HepG2 (cell line): Measurements from ENCODE around the gene ALG1L2. TPM values are rescaled to one million over a fixed set of nuclear protein-coding genes. Genes with fewer than 3 reads are reported as not detected.
A peak's percentile ranks its signal among the peaks of the same experiment; 100 is the strongest.

Experiments used
- ATAC-seq: fragments of 200-7000 bp; cut with Tn5 transposase; 3 replicates; pipeline ENCODE4 v1.9.1; 2020; ENCODE audit warnings: mild to moderate bottlenecking, moderate library complexity
- BruUV-seq: library from RNA; stranded (reverse); fragments of 400-500 nt; replicated peaks from 2 replicates; lab custom pipeline; 2021; lab: Mats Ljungman, UMichigan
- CTCF ChIA-PET: fragments of 300-600 bp; formaldehyde crosslinking; extraction: SDS; loops from one replicate; lab custom pipeline; 2021; ENCODE audit warnings: low total read pairs, inconsistent platforms, low intra/inter-chr PET ratio; lab: Yijun Ruan, JAX
- POLR2A ChIA-PET: fragments of 350-600 bp; sonication (Branson Sonifier 250); formaldehyde crosslinking; loops from one replicate; lab custom pipeline; 2020; ENCODE audit warnings: antibody characterized with exemption, inconsistent platforms; lab: Yijun Ruan, JAX
- DNase-seq: peaks from one replicate; pipeline ENCODE4 v3.0.0-alpha.2; 2015; ENCODE audit warnings: low spot score
- FAIRE-seq: peaks from 3 replicates; lab custom pipeline; 2011; peaks lifted over from hg19 to GRCh38; lab: Jason Lieb, UNC
- H2AFZ ChIP-seq: one replicate; pipeline ENCODE4 v1.6.1; 2011; ENCODE audit warnings: low read length, inconsistent platforms
- H3K27ac ChIP-seq: fragments of 300-600 bp; 3 replicates; pipeline ENCODE4 v1.8.0; 2011; ENCODE audit warnings: mixed run types, mild to moderate bottlenecking, mixed read lengths, low read length, inconsistent platforms; ENCODE audit not compliant: insufficient read depth; ENCODE audit errors: extremely low read length
- H3K27me3 ChIP-seq, 2 experiments: fragments of 200-600 bp in 1 of 2; 2 replicates in 1 of 2; 3 replicates in 1 of 2; pipeline versions ENCODE4 v1.6.0 to v1.8.0; 2011; ENCODE audit warnings: low read length in 2 of 2, mild to moderate bottlenecking in 2 of 2, moderate library complexity in 2 of 2, inconsistent platforms in 1 of 2; ENCODE audit not compliant: insufficient read depth in 2 of 2, control insufficient read depth in 1 of 2
- H3K36me3 ChIP-seq, 2 experiments: fragments of 200-600 bp in 1 of 2; replicated peaks in 1 of 2; 2 replicates in 1 of 2; 3 replicates in 1 of 2; pipeline versions ENCODE4 v1.5.1 to v1.8.0; 2011; ENCODE audit warnings: low read length in 2 of 2, inconsistent platforms in 1 of 2; ENCODE audit not compliant: insufficient read depth in 2 of 2, control insufficient read depth in 1 of 2
- H3K4me1 ChIP-seq: 2 replicates; pipeline ENCODE4 v1.5.1; 2012; ENCODE audit warnings: low read length, inconsistent platforms; ENCODE audit not compliant: insufficient read depth
- H3K4me2 ChIP-seq: 2 replicates; pipeline ENCODE4 v1.6.0; 2011; ENCODE audit warnings: low read depth, low read length, inconsistent platforms
- H3K4me3 ChIP-seq, 3 experiments: fragments of 200-600 bp in 1 of 3; sonication (generic), shearing (Covaris generic) in 1 of 3; replicated peaks in 1 of 3; 2 replicates each; pipeline ENCODE4 v1.5.1; 2011 to 2016; ENCODE audit warnings: low read length in 3 of 3, inconsistent platforms in 2 of 3, low read depth in 2 of 3, mild to moderate bottlenecking in 2 of 3, control low read depth in 1 of 3, mixed read lengths in 1 of 3; ENCODE audit not compliant: insufficient read depth in 1 of 3
- H3K79me2 ChIP-seq: one replicate; pipeline ENCODE4 v1.6.1; 2011; ENCODE audit warnings: low read length, inconsistent platforms; ENCODE audit not compliant: insufficient read depth
- H3K9ac ChIP-seq: 2 replicates; pipeline ENCODE4 v1.6.0; 2011; ENCODE audit warnings: mild to moderate bottlenecking, low read depth, low read length, inconsistent platforms; ENCODE audit not compliant: insufficient read depth
- H3K9me3 ChIP-seq: 2 replicates; pipeline ENCODE4 v1.5.1; 2012; ENCODE audit warnings: mild to moderate bottlenecking, low read length
- H4K20me1 ChIP-seq: 2 replicates; pipeline ENCODE4 v1.6.0; 2011; ENCODE audit warnings: inconsistent platforms, mild to moderate bottlenecking, low read length, moderate library complexity; ENCODE audit not compliant: insufficient read depth
- SRSF4 ChIP-seq: fragments of 200-400 bp; formaldehyde crosslinking; IDR thresholded peaks from one replicate; pipeline ENCODE4 v1.6.1; 2018; ENCODE audit warnings: mild to moderate bottlenecking, low read depth, low read length, moderate library complexity; ENCODE audit not compliant: poor library complexity, severe bottlenecking
- ZNF766 ChIP-seq: sonication (generic); formaldehyde crosslinking; IDR thresholded peaks from 2 replicates; pipeline ENCODE4 v1.5.0; 2020; ENCODE audit warnings: missing genetic modification reagents, borderline replicate concordance
- WGBS: methylation state at CpG from one replicate; pipeline ENCODE4 v1.1.6; 2017; ENCODE audit warnings: low lambda C conversion rate; 5-methylcytosine and 5-hydroxymethylcytosine counted together
- in situ Hi-C: cut with HindIII; loops from 2 replicates; pipeline ENCODE4 v1.10.0; 2017; ENCODE audit warnings: low pct_unique_long_range_greater_than_20kb; ENCODE audit not compliant: extremely low pct_ligation_motif_present
- intact Hi-C: fragments of 100-400 bp; cut with micrococcal nuclease; formaldehyde crosslinking; loops from one replicate; pipeline ENCODE4 v1.10.0; 2022; ENCODE audit not compliant: unreplicated experiment
- polyA plus RNA-seq, 8 experiments: library from polyadenylated mRNA; depleted of rRNA in 3 of 8; stranded (reverse) in 7 of 8; unstranded in 1 of 8; fragments of >200 nt; fragmentation: Illumina TruSeq in 4 of 8; extraction: Trizol in 4 of 8; gene quantifications; 2 replicates each; pipeline versions ENCODE4 v1.2.1 to v1.2.3, GENCODE V29; 2011 to 2016; ENCODE audit warnings: low read depth in 4 of 8, missing spikeins in 1 of 8, mixed read lengths in 1 of 8; ENCODE audit not compliant: insufficient read depth in 1 of 8
- total RNA-seq, 5 experiments: library from RNA; depleted of rRNA; stranded (reverse); fragments of >200 nt; fragmentation: Illumina TruSeq; extraction: Trizol; gene quantifications; 2 replicates each; pipeline ENCODE4 v1.2.3, GENCODE V29; 2016; ENCODE audit warnings: low read depth in 1 of 5
- TF ChIP-seq, protein P1 (sequence below): sonication (generic); formaldehyde crosslinking; IDR thresholded peaks from 2 replicates; pipeline ENCODE4 v1.5.1; 2020; ENCODE audit warnings: mild to moderate bottlenecking, missing genetic modification reagents, moderate library complexity

The ALG1L2 gene
- total and polyA plus RNA-seq, 2 of the 13 experiments (the other 11 are each of a cell fraction or from before 2014, with no cell fraction given) = 0.13 to 0.55 TPM

DNA sequence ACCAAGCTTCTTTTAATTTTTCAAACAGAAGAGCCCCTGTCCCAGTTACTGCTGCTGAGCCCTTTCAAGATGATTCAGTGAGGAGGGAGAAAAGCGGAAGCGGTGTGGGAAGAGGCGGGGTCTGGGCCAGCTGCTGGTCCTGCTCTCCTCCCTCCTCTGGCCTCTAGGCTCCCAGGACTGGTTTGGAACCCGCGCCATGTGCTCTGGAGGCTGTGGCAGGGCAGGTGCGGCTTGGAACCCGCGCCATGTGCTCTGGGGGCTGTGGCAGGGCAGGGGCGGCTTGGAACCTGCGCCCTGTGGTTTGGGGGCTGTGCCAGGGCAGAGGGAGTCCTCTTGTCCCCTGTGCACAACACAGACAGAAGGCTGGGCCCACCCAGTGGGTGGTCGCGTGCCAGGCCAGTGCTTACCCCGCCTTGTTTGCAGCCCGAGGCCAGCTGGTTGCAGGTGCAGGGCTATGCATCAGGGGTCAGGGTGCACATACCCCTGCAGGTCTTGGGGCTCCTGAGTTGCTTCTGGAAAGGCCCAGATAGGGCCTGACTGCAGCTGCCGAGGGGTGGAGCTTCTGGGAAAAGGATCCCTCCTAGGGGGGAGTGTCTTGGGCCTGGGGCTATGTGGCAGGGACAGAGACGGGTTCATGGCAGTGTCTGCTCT is 12.2 kb downstream of the ALG1L2 start:
- Histone ChIP-seq H3K4me1 (peaks cover 6% of the 10 kb centered on the region; the same call in 1 of the 2 replicates), H3K27ac (no peak overlapping the region), H3K4me3 (peak overlapping the region in 1 of 3 experiments; percentile 4; a peak in 1 of 6 replicates), H3K36me3 (no peaks in the 10 kb centered on the region), H3K79me2 (no peaks in the 10 kb centered on the region), H3K4me2 (0 out of 2 replicates have a peak overlapping the region, but pooled peaks have one; percentile 12), H3K27me3 (no peaks in the 10 kb centered on the region), H4K20me1 (no peaks in the 10 kb centered on the region), H3K9me3 (no peaks in the 10 kb centered on the region), H2AFZ (no peak overlapping the region), H3K9ac (no peak overlapping the region)
- WGBS = 84% methylated on average over 5 of the region's 16 CpGs
- intact Hi-C loops = loop anchor here (1.0 kb wide), 1 partner anchor 157 kb away; no protein-coding TSS in a partner anchor
- in situ Hi-C loops = loop anchor here (10.0 kb wide), 1 partner anchor 149 kb away; no protein-coding TSS in a partner anchor
- BruUV-seq = no TSS peak
- POLR2A ChIA-PET = no interaction called here
- no peak for FAIRE-seq
- no peak for DNase-seq
- CTCF ChIA-PET = no interaction called here
- TF ChIP-seq SRSF4 (no peak), ZNF766 (CRISPR knock-in tag) (no peak)
- TF ChIP-seq, protein P1, sequence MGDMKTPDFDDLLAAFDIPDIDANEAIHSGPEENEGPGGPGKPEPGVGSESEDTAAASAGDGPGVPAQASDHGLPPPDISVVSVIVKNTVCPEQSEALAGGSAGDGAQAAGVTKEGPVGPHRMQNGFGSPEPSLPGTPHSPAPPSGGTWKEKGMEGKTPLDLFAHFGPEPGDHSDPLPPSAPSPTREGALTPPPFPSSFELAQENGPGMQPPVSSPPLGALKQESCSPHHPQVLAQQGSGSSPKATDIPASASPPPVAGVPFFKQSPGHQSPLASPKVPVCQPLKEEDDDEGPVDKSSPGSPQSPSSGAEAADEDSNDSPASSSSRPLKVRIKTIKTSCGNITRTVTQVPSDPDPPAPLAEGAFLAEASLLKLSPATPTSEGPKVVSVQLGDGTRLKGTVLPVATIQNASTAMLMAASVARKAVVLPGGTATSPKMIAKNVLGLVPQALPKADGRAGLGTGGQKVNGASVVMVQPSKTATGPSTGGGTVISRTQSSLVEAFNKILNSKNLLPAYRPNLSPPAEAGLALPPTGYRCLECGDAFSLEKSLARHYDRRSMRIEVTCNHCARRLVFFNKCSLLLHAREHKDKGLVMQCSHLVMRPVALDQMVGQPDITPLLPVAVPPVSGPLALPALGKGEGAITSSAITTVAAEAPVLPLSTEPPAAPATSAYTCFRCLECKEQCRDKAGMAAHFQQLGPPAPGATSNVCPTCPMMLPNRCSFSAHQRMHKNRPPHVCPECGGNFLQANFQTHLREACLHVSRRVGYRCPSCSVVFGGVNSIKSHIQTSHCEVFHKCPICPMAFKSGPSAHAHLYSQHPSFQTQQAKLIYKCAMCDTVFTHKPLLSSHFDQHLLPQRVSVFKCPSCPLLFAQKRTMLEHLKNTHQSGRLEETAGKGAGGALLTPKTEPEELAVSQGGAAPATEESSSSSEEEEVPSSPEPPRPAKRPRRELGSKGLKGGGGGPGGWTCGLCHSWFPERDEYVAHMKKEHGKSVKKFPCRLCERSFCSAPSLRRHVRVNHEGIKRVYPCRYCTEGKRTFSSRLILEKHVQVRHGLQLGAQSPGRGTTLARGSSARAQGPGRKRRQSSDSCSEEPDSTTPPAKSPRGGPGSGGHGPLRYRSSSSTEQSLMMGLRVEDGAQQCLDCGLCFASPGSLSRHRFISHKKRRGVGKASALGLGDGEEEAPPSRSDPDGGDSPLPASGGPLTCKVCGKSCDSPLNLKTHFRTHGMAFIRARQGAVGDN (CRISPR knock-in tag) = peak; percentile 30
- no peak for ATAC-seq
